Immature natural killer cell (primary cell): ENCODE results near the gene KTN1. TPM values are rescaled to one million over a fixed set of nuclear protein-coding genes. Genes with fewer than 3 reads are reported as not detected.

Experiments used
- DNase-seq, 3 donors: peaks; one replicate each; pipeline ENCODE4 v3.0.0; 2022; ENCODE audit warnings: mixed read lengths in 1 of 3
- H3K27ac Mint-ChIP-seq, 6 donors: one replicate each; pipeline ENCODE4 v1.8.0; 2020; ENCODE audit warnings: mixed read lengths in 6 of 6, mild to moderate bottlenecking in 5 of 6, inconsistent platforms in 4 of 6, moderate library complexity in 3 of 6
- H3K27me3 Mint-ChIP-seq, 3 donors: one replicate each; pipeline ENCODE4 v1.8.0; 2020 to 2021; ENCODE audit warnings: low read depth in 3 of 3, mild to moderate bottlenecking in 3 of 3, mixed read lengths in 3 of 3, moderate library complexity in 3 of 3, inconsistent platforms in 1 of 3
- H3K36me3 Mint-ChIP-seq, 3 donors: one replicate each; pipeline ENCODE4 v1.8.0; 2020; ENCODE audit warnings: mixed read lengths in 3 of 3, inconsistent platforms in 2 of 3, mild to moderate bottlenecking in 2 of 3
- H3K4me1 Mint-ChIP-seq, 2 donors: one replicate each; pipeline ENCODE4 v1.8.0; 2020; ENCODE audit warnings: inconsistent platforms in 2 of 2, mild to moderate bottlenecking in 2 of 2, mixed read lengths in 2 of 2, moderate library complexity in 1 of 2
- H3K4me3 Mint-ChIP-seq, 5 donors: one replicate each; pipeline ENCODE4 v1.8.0; 2020; ENCODE audit warnings: mild to moderate bottlenecking in 5 of 5, mixed read lengths in 5 of 5, inconsistent platforms in 3 of 5, moderate library complexity in 3 of 5
- H3K9me3 Mint-ChIP-seq, 6 donors: one replicate each; pipeline ENCODE4 v1.8.0; 2020; ENCODE audit warnings: mild to moderate bottlenecking in 6 of 6, mixed read lengths in 6 of 6, inconsistent platforms in 4 of 6, moderate library complexity in 3 of 6
- polyA plus RNA-seq, 3 donors: library from polyadenylated mRNA; unstranded; fragments of 300-500 nt; fragmentation: Illumina TruSeq; gene quantifications; one replicate each; pipeline ENCODE4 v1.2.3, GENCODE V29; 2021

Gene KTN1
- polyA plus RNA-seq, 3 donors from 2014 or later = 4.8 to 30.5 (median 18.5) TPM

- DNase-seq = no peak
- H3K36me3 Mint-ChIP-seq = peaks cover 0 to 11% (median 0%) of the 10 kb centered on the region in 3 donors
- H3K27ac Mint-ChIP-seq = no peak overlapping the region
- H3K4me1 Mint-ChIP-seq = no peaks in the 10 kb centered on the region
- peaks cover 0 to 2% (median 0%) of the 10 kb centered on the region in 6 donors for H3K9me3 Mint-ChIP-seq
- no peaks in the 10 kb centered on the region for H3K27me3 Mint-ChIP-seq
- no peak overlapping the region for H3K4me3 Mint-ChIP-seq
Measured at GRCh38 chr14:55706893-55707292, 126.9 kb downstream of the KTN1 start.

DNA sequence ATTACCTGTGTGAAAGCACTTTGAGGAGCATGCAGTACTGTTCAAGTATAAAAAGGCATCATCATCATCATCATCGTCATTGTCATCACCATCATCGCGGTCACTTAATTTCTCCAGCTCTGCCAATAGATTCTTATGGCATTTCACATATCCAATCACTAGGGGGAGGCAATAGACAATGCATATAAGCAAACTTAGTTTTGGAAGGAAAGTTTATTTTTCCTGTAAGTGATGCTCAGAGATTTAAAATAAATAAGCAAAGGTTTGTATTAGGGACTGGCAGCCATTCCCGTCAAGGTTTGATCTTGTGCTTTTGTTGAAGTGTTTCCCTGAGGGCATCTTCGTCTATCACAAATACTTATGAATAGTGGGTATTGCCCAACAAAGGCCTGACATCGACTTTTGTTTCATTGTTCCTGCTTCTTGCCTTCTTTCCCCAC lies 127.4 kb downstream of the KTN1 start:
- Mint-ChIP-seq H3K9me3 (peaks cover 0 to 2% (median 0%) of the 10 kb centered on the region in 6 donors), H3K27me3 (no peaks in the 10 kb centered on the region), H3K36me3 (peaks cover 0 to 7% (median 0%) of the 10 kb centered on the region in 3 donors), H3K4me1 (no peaks in the 10 kb centered on the region), H3K4me3 (no peak overlapping the region), H3K27ac (no peak overlapping the region)
- DNase-seq = peak; percentile 3 to 6 (median 6)

- DNase-seq = no peak
- no peak overlapping the region for H3K4me3 Mint-ChIP-seq
- peaks cover 0 to 2% (median 0%) of the 10 kb centered on the region in 6 donors for H3K9me3 Mint-ChIP-seq
- H3K4me1 Mint-ChIP-seq = no peaks in the 10 kb centered on the region
- H3K27ac Mint-ChIP-seq = peak overlapping the region in 1 of 6 donors; percentile 1
- no peaks in the 10 kb centered on the region for H3K27me3 Mint-ChIP-seq
- H3K36me3 Mint-ChIP-seq = peaks cover 0 to 3% (median 0%) of the 10 kb centered on the region in 3 donors
Measured at GRCh38 chr14:55710506-55711041, 130.6 kb downstream of the KTN1 start.

DNA sequence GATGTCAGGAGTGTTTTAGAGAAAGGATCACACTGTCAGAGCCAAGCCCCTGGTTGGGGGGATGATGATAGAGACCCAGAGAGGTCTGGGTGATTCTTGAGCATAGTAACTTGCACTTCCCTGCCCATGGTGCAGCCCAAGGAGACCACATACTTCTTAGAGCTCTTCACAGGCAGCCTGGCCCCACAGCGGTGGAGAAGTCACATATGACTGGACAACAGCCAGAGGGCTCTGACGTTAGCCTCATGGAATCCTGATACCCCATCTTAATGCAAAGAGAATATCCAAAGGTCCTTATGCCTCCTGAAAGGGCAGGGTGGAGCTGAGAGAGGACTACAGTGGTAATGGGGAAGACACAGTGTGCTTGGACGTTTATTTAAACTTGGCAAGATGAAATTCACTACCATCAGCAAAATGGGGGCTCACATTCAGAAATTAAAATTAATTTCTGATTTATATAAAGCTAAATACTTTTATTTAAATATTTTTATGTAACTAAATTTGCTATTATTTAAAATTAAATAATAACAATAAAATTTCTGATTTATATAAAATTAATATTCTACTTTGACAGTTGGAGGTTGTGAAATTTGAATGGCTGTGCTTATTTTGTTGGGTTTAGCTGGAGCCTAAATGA lies 131.3 kb downstream of the KTN1 start:
- peaks cover 0 to 2% (median 0%) of the 10 kb centered on the region in 3 donors for H3K27me3 Mint-ChIP-seq
- peak overlapping the region in 1 of 6 donors; percentile 1 for H3K27ac Mint-ChIP-seq
- no peaks in the 10 kb centered on the region for H3K4me1 Mint-ChIP-seq
- no peak for DNase-seq
- H3K9me3 Mint-ChIP-seq = peaks cover 0 to 2% (median 0%) of the 10 kb centered on the region in 6 donors
- H3K4me3 Mint-ChIP-seq = no peak overlapping the region
- H3K36me3 Mint-ChIP-seq = peaks cover 0 to 3% (median 0%) of the 10 kb centered on the region in 3 donors

GRCh38 chr14:55712491-55712890 lies 132.5 kb downstream of the KTN1 start:
- no peaks in the 10 kb centered on the region for H3K4me1 Mint-ChIP-seq
- peaks cover 0 to 2% (median 0%) of the 10 kb centered on the region in 3 donors for H3K27me3 Mint-ChIP-seq
- peaks cover 0 to 2% (median 0%) of the 10 kb centered on the region in 6 donors for H3K9me3 Mint-ChIP-seq
- no peak overlapping the region for H3K27ac Mint-ChIP-seq
- H3K36me3 Mint-ChIP-seq = peaks cover 0 to 3% (median 0%) of the 10 kb centered on the region in 3 donors
- no peak overlapping the region for H3K4me3 Mint-ChIP-seq
- no peak for DNase-seq

DNA sequence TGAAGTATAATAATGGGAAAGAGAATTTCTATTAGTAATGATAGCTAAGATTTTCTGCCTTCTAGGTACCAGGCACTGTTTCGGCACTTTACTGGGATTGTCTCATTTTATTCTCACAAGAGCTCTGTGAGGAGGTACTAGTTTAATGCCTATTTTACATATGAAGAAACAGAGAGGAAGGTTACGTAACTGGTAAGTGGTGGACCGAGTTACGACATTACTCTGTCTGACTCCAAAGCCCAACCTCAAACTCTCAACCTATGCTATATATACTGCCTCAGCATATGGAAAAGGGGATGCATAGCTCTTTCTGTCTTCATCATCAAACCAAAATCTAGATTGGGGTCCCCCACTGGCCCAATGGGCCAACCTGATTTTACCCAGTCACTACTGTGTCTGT lies 133.5 kb downstream of the KTN1 start:
- Mint-ChIP-seq H3K27ac (no peak overlapping the region), H3K27me3 (peaks cover 0 to 2% (median 0%) of the 10 kb centered on the region in 3 donors), H3K4me3 (no peak overlapping the region), H3K4me1 (no peaks in the 10 kb centered on the region), H3K36me3 (peaks cover 0 to 3% (median 0%) of the 10 kb centered on the region in 3 donors), H3K9me3 (no peaks in the 10 kb centered on the region)
- DNase-seq = no peak

DNA sequence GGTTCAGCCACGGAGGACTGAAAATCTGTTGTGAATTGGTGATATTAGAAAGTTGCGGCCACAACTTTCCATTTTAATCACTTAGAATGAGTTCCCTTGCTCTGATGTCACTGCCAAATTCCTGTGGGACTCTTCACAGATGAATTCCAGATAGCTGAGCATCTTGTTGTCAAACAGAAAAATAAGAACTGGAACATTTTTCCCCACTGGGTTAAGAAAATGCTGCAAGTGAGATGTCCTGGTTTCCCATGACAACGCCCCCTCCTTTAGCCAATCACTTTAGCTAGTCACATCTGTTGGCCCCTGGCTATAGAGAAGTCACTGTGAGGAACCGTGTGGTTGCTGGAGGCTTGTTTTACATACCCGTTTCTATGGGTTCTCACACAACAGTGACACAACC lies 135.9 kb downstream of the KTN1 start:
- no peak for DNase-seq
- Mint-ChIP-seq H3K36me3 (no peaks in the 10 kb centered on the region), H3K9me3 (no peaks in the 10 kb centered on the region), H3K27me3 (peaks cover 0 to 5% (median 0%) of the 10 kb centered on the region in 3 donors), H3K27ac (no peak overlapping the region), H3K4me1 (no peaks in the 10 kb centered on the region), H3K4me3 (no peak overlapping the region)

GRCh38 chr14:55717621-55718020 lies 137.6 kb downstream of the KTN1 start:
- Mint-ChIP-seq H3K4me1 (no peaks in the 10 kb centered on the region), H3K36me3 (no peaks in the 10 kb centered on the region), H3K27me3 (peaks cover 0 to 5% (median 0%) of the 10 kb centered on the region in 3 donors), H3K4me3 (no peak overlapping the region), H3K27ac (no peak overlapping the region), H3K9me3 (no peaks in the 10 kb centered on the region)
- DNase-seq = no peak

- Mint-ChIP-seq H3K27me3 (peaks cover 0 to 5% (median 0%) of the 10 kb centered on the region in 3 donors), H3K9me3 (no peaks in the 10 kb centered on the region), H3K36me3 (peaks cover 0 to 3% (median 0%) of the 10 kb centered on the region in 3 donors), H3K4me1 (no peaks in the 10 kb centered on the region), H3K27ac (no peak overlapping the region), H3K4me3 (no peak overlapping the region)
- DNase-seq = no peak
Measured at GRCh38 chr14:55718551-55718950, 138.5 kb downstream of the KTN1 start.

DNA sequence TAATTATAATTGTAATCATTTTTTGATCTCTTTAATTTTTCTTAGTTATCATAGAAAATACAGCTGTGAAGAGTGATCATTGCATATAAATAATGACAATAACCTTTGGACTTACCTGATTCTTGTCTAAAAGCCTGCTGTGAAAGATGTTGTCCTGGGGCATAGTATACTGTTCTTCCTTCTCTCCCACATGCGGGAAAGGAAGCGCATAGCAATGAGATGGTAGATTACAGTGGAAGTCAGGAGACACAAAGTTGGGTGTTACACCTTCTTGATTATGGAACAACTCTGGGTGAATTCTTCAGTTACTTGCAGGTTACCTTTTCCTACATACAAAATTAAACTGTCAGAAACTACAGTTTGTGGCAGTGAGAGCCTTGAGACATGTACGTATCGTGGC lies 140.8 kb downstream of the KTN1 start:
- Mint-ChIP-seq H3K9me3 (no peaks in the 10 kb centered on the region), H3K4me1 (no peaks in the 10 kb centered on the region), H3K27ac (no peak overlapping the region), H3K27me3 (peaks cover 0 to 3% (median 0%) of the 10 kb centered on the region in 3 donors), H3K4me3 (no peak overlapping the region), H3K36me3 (peaks cover 0 to 3% (median 0%) of the 10 kb centered on the region in 3 donors)
- no peak for DNase-seq

DNA sequence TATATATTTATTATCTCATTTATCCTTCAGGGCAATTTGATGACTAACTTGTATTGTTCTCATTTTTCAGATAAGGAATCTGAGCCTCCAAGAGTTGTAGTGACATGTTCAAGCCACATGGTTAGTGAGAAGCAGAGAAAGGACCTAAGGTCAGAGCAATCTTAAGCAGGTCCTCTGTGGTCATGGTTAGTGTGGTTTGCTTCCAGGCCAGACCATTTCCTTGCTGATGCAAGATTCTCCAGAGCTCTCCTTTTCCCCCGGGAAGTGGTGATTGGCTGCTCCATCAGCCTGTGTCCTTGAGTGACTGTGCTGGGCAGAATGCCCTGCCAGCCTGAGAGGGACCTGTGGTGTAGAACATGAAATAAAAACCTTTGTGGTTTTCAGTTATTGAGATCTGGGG lies 141.3 kb downstream of the KTN1 start:
- peaks cover 0 to 3% (median 0%) of the 10 kb centered on the region in 3 donors for H3K27me3 Mint-ChIP-seq
- H3K4me1 Mint-ChIP-seq = no peaks in the 10 kb centered on the region
- H3K27ac Mint-ChIP-seq = no peak overlapping the region
- DNase-seq = no peak
- H3K4me3 Mint-ChIP-seq = no peak overlapping the region
- no peaks in the 10 kb centered on the region for H3K9me3 Mint-ChIP-seq
- H3K36me3 Mint-ChIP-seq = peaks cover 0 to 3% (median 0%) of the 10 kb centered on the region in 3 donors

DNA sequence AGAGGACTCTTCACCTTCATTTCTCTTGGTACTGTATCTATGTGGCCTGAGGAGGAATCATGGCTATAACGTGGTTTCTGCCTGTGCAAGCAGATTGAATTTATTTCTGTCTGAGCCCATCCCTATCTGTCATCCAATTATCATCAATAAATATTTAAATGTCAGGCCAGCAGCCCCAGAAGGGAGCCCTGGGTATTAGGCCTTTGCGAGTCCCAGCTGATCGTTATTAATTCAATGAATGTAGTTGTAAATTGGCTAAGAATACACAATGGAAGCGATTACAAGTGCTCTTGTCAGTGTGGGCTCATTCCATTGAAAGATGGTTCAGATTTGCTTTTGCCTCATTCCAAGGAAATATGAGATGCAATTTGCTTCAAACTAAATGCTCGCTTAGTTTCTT lies 142.0 kb downstream of the KTN1 start:
- Mint-ChIP-seq H3K36me3 (peaks cover 0 to 3% (median 0%) of the 10 kb centered on the region in 3 donors), H3K27me3 (peaks cover 0 to 5% (median 3%) of the 10 kb centered on the region in 3 donors), H3K9me3 (no peaks in the 10 kb centered on the region), H3K4me1 (no peaks in the 10 kb centered on the region), H3K27ac (no peak overlapping the region), H3K4me3 (no peak overlapping the region)
- no peak for DNase-seq

GRCh38 chr14:55724736-55725135 lies 144.7 kb downstream of the KTN1 start:
- Mint-ChIP-seq H3K27ac (no peak overlapping the region), H3K36me3 (peaks cover 0 to 3% (median 0%) of the 10 kb centered on the region in 3 donors), H3K4me3 (no peak overlapping the region), H3K27me3 (peaks cover 0 to 5% (median 1%) of the 10 kb centered on the region in 3 donors), H3K4me1 (no peaks in the 10 kb centered on the region), H3K9me3 (peaks cover 0 to 4% (median 0%) of the 10 kb centered on the region in 6 donors)
- DNase-seq = no peak

DNA sequence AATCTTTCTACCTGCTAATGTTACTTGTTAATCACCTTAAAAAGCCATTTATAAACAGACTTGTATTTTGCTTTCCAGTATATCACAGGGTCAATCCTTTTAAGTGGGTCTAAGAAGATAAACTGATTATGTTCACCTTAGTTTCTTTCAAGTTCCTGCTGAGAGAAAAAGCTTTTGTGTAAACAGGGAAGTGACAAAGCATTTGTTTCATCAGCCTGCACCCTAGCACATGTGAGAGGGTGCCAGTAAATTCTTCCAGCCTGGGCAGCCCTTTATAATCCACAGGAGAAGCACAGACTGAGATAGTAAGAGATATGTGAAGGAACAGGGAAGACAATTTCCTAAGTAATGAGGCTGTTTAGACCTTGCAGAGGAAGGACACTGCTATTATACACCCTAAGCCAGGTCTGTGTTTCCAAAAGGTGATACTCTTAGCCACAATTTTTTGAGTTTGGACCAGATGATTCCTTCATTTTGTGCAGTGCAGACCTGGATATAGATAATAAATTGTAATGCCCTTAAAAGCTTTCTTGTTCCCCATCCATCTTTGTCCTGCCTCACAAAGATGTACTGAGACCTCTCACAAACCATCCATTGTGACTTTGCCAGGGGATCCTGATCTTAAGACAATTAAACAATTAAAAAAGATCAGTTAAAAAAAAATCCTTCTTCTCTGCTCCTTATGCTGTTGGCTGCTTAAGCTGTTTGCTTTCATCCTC lies 150.7 kb downstream of the KTN1 start:
- peaks cover 7 to 10% of the 10 kb centered on the region in 2 donors for H3K4me1 Mint-ChIP-seq
- peaks cover 0 to 4% (median 0%) of the 10 kb centered on the region in 6 donors for H3K9me3 Mint-ChIP-seq
- H3K27me3 Mint-ChIP-seq = peaks cover 0 to 7% (median 0%) of the 10 kb centered on the region in 3 donors
- H3K4me3 Mint-ChIP-seq = no peak overlapping the region
- no peaks in the 10 kb centered on the region for H3K36me3 Mint-ChIP-seq
- no peak overlapping the region for H3K27ac Mint-ChIP-seq
- no peak for DNase-seq
